T-helper 9 cell (primary cell): ENCODE data around the gene AP2A2.

Source experiments
- DNase-seq: peaks from one replicate; pipeline ENCODE4 v3.0.0-alpha.2; 2020

AP2A2 gene

GRCh38 chr11:1060852-1061616 is 135.4 kb downstream of the AP2A2 start:
- no peak for DNase-seq
